ENCODE data around the gene TMEM229A. TPM values are rescaled to one million over a fixed set of nuclear protein-coding genes. Genes with fewer than 3 reads are reported as not detected.

The TMEM229A gene
- total and polyA plus RNA-seq, 2 donors (not counting 3 experiments of a cell fraction or from before 2014, with no cell fraction given): not detected

GRCh38 chr7:124033095-124033806 lies 384 bp upstream of the TMEM229A start:
- no peak for DNase-seq (ENCODE audit: low read depth, low spot score)
- peak overlapping the region in 2 of 3 experiments; percentile 21 to 28 for H3K4me3 ChIP-seq (replicated peaks in 1 of 3; ENCODE audit: insufficient read depth in 1 of 3, low read depth in 1 of 3, low read length in 3 of 3)

More at GRCh38 chr7:124033095-124033806, 384 bp upstream of the TMEM229A start:
- ChIA-PET CTCF (interaction anchor here (1.0 to 1.3 kb wide), 5 partner anchors 12 to 94 kb away, joined by 3 to 7 read pairs (median 3); no protein-coding TSS in a partner anchor), POLR2A (no interaction called here)
- BruUV-seq (replicated peaks): no TSS peak
- H3K27me3 ChIP-seq (ENCODE audit: control insufficient read depth in 2 of 2, insufficient read depth in 2 of 2, low read length in 2 of 2): peaks cover 36 to 71% of the 10 kb centered on the region in 2 experiments
- H3K9ac ChIP-seq (replicated peaks; ENCODE audit: extremely low read depth, insufficient read depth, low read length): no peak overlapping the region
- TF ChIP-seq CTCF (IDR thresholded peaks at IDR 0.05; ENCODE audit: extremely low read depth in 1 of 2, insufficient read depth in 1 of 2, low read depth in 1 of 2, low read length in 2 of 2): no peak
- TF ChIP-seq POLR2AphosphoS5 (IDR thresholded peaks at IDR 0.05; ENCODE audit: insufficient read depth, low read depth, low read length): no peak
- TF ChIP-seq EZH2 (IDR thresholded peaks at IDR 0.05; ENCODE audit: borderline replicate concordance, low read depth, low read length, severe bottlenecking): no peak
- TF ChIP-seq POLR2A (IDR thresholded peaks at IDR 0.05; ENCODE audit: low read depth, low read length): no peak
- no peak for TF ChIP-seq FOS (IDR thresholded peaks at IDR 0.05; ENCODE audit: borderline replicate concordance, insufficient read depth, low read length)
- TF ChIP-seq MYC (IDR thresholded peaks at IDR 0.05; ENCODE audit: low read depth, low read length): no peak
- TF ChIP-seq JUN (IDR thresholded peaks at IDR 0.05; ENCODE audit: borderline replicate concordance, insufficient read depth, insufficient read length, low read depth): no peak
- no peak for TF ChIP-seq GATA2 (IDR thresholded peaks at IDR 0.05; ENCODE audit: insufficient read depth, insufficient read length, low read depth, low read length)
- TF ChIP-seq, protein P1, sequence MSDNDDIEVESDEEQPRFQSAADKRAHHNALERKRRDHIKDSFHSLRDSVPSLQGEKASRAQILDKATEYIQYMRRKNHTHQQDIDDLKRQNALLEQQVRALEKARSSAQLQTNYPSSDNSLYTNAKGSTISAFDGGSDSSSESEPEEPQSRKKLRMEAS (IDR thresholded peaks at IDR 0.05; ENCODE audit: insufficient read depth, insufficient read length): no peak
- peaks cover 10% of the 10 kb centered on the region for H3K4me1 ChIP-seq (ENCODE audit: control insufficient read depth, extremely low read depth, insufficient read depth, low read length)
- dilution Hi-C loops (cut with MboI; ENCODE audit: extremely low pct_ligation_motif_present, low sequenced_read_pairs) (no loop called here), intact Hi-C loops (cut with micrococcal nuclease) (loop anchor here (5.0 kb wide), 1 partner anchor 754 kb away; no protein-coding TSS in a partner anchor)
- peak overlapping the region; percentile 34 for H2AFZ ChIP-seq (ENCODE audit: low read depth, low read length)
- H3K27ac ChIP-seq (ENCODE audit: insufficient read depth, low read depth, low read length): no peak overlapping the region
- no peaks in the 10 kb centered on the region for H3K9me1 ChIP-seq (replicated peaks; ENCODE audit: control insufficient read depth, extremely low read depth, insufficient read depth, low read length)
- H3K79me2 ChIP-seq (ENCODE audit: control insufficient read depth, insufficient read depth, low read length): no peaks in the 10 kb centered on the region
- H4K20me1 ChIP-seq (replicated peaks; ENCODE audit: control insufficient read depth, extremely low read depth, insufficient read depth, low read length): peaks cover 2% of the 10 kb centered on the region
- FAIRE-seq: no peak
- peak overlapping the region; percentile 64 for H3K4me2 ChIP-seq (ENCODE audit: insufficient read depth, low read length)
- H3K36me3 ChIP-seq (ENCODE audit: control insufficient read depth in 2 of 2, extremely low read depth in 1 of 2, insufficient read depth in 2 of 2, low read length in 2 of 2): no peaks in the 10 kb centered on the region
- H3K9me3 ChIP-seq (replicated peaks; ENCODE audit: control insufficient read depth, insufficient read depth, low read length): no peaks in the 10 kb centered on the region
